HG03175 (cell line): Measurements from ENCODE around the gene EML4.
A peak's percentile ranks its signal among the peaks of the same experiment; 100 is the strongest.
"Not testable (repeated sequence)": the region's sequence is repeated elsewhere in the genome, so short reads cannot be mapped to it uniquely, and the experiment has no call there.

Experiments
- ATAC-seq: cut with Tn5 transposase; IDR thresholded peaks from one replicate; pipeline ENCODE4 v1.9.1; 2021; ENCODE audit warnings: mild to moderate bottlenecking, moderate library complexity; ENCODE audit not compliant: unreplicated experiment

EML4 gene

GRCh38 chr2:42171396-42171980, 2.3 kb downstream of the EML4 start:
- ATAC-seq = no peak

DNA sequence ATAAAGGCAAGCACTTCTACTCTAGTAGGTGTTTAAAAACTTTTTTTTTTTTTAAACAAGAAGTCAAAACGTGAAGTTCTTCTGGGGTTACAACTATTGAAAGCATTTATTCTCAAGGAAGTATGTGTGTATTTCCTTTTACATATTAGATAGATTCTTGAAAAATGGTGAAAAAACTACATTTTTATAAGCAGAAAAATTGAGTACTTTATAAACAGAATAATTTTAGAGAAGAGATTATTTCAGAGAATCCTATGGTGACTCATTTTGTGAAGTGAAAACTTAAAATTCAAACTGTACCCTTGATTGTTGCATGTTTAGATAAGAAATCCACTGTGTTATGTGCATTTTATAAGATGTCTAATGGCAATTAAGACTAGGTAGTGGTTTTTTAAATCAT, 2.9 kb downstream of the EML4 start:
- ATAC-seq = no peak

DNA sequence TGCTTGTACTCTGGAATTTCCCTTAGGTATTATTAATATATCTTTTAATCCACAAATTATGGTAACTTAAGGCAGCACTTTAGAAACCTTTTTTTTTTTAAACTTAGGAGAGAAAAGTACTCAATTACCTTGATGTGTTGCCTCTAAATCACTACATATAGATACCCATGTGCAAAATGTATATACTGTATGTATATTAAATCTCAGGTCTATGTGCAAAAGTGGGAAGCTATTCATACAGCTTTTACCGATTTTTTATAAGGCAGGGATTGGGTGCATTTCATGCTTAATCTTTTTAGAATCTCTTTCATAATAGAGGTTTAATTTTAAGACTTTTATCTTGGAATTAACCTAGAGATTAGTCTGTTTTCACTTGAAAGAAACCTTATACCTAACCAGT, 3.4 kb downstream of the EML4 start:
- no peak for ATAC-seq

GRCh38 chr2:42173467-42173866, 4.3 kb downstream of the EML4 start:
- not testable (repeated sequence) for ATAC-seq

GRCh38 chr2:42176992-42177738, 8.0 kb downstream of the EML4 start:
- no peak for ATAC-seq

- no peak for ATAC-seq
These were observed 9.2 kb downstream of the EML4 start for GRCh38 chr2:42178335-42178734.

DNA sequence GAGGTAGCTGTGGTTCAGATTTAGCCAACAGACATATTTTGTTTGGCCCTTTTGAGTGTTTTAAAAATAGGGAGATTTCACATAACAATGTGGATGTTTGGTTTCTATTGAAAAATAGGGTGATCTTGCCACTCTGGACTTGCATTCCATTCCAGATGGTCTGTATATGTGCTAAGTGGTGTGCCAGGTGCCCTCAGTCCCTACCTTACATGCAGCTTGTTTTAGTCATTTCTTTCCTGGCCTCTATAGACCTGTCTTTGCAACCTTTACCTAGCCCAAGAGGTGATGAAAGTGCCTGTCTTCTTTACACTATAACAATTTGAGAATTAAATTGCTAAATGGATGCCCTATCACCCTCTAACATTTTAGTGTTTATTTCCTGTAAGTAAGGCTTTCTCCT, 11.1 kb downstream of the EML4 start:
- no peak for ATAC-seq

GRCh38 chr2:42182654-42183308, 13.6 kb downstream of the EML4 start:
- ATAC-seq = no peak

DNA sequence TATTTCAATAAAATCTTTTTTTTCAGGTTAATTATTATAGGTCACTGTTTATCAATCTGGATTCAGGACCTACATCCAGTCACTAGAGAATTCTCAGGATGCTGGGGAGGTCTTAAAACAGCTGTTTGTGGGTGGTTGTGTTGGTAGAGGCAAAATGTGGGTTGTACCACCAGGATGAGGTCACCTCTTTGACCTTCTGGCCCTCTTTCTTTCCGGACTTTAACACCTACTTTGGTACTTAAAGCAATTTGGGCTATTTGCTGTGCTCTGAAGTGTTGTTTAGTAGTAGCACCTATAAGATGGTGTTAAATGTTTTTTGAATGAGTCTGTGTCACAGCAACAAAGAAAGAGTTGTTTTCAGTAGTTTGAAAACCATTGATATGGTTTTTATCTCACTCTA, 14.6 kb downstream of the EML4 start:
- peak; percentile 72 for ATAC-seq

GRCh38 chr2:42184346-42184745, 15.2 kb downstream of the EML4 start:
- ATAC-seq = no peak

DNA sequence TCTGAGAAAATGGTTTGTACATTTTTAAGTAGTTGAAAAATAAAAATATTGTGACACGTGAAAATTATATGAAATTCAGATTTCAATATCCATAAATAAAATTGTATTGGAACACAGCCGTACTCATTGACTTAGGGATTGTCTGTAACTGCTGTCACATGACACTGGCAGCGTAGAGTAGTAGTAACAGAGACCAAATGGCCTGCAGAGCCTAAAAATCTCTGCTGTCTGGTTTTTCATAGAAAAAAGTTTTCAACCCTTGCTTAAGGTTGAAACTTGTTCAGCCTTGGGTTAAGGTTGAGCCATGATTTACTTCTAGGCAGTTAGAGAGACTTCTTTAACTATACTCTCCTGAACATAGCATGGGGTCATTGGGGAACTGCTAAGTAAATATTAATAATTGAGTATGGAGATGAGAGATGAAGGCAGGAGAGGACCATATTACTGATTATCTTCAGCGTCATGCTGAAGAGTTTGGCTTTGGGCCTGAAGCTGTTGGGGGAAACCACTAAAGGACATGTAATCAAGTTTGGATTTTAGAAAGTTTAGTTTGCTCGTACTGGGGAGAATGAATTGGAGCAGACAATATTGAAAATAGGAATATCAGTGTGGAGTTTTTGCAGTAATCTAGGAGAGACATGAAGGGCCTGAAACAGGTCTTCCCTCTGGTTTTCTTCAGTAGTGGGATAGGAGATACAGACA, 16.2 kb downstream of the EML4 start:
- no peak for ATAC-seq

DNA sequence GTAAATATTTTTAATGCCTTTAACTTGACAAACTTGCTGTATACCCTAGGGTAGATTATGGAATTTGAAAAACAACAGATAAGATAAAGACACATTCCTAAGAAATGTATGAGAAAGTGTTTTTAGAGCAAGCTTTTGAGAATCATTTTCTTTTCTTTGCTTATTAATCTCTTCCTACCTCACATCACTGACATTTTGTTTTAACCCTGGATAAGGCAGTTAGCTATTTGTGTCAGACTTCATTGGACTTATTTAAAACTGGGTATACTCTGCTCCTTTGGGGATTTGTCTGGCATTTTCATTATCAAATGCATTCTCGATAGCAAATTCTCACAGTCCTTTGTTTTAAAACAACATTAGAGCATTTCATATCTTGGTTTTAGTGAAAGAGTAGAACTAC, 17.2 kb downstream of the EML4 start:
- ATAC-seq = no peak

DNA sequence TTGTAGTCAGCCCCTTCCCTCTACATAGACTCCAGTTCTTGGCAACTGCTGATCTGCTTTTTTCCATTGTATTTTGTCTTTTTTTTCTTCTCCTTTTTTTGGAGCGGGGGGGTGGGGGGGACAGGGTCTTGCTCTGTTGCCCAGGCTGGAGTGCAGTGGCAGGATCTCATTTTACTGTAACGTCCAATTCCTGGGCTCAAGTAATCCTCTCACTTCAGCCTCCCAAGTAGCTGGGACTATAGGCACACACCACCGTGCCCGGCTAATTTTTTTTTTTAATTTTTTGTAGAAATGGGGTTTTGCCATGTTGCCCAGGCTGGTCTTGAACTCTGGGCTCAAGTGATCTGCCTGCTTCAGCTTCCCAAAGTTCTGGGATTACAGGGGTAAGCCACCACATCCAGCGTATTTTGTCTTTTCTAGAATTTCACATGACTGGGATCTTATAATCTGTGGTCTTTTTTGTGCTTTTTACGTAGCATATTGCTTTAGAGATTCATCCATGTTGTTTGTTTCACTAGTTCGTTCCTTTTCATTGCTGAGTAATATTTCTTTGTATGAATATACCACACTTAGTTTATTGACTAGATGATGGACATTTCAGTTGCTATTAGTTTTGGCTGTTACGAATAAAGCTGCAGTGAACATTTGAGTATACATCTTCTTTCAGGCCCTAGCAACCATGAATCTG, 17.9 kb downstream of the EML4 start:
- ATAC-seq = no peak

DNA sequence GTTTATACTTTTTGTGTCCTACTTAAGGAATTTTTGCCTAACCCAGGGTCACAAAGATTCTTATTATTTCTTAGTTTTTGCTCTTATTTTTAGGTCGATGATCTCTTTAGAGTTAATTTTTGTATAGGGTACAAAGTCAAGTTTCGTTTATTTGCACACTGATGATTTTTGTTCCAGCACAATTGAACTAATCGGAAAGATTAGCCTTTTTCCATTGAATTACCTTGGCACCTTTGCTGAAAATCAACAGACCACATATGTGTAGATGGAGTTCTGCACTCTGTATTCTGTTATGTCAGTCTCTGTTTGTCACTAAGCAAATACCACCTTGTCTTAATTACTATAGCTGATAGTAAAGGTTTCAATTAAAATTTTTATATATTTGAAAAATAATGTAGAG, 18.7 kb downstream of the EML4 start:
- ATAC-seq = no peak

GRCh38 chr2:42189235-42189566, 20.0 kb downstream of the EML4 start:
- no peak for ATAC-seq

DNA sequence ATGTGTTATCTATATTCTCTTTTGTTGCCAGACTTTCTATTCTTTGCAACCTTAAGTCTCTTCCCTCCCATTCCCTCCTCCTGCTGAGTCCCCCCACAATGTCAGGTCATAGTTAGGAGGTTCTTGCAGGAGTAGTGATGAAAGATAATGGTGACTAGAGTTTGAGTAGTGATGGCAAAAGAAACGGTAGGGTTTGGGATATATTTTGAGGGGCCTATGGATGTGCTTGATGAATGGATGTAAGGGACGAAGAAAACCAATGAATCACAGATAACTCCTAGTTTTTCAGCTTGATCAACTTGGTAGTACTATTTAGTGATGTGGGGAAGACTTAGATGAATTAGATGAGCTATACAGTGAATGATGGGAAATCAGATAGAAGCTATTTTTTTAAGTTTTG, 21.0 kb downstream of the EML4 start:
- no peak for ATAC-seq

GRCh38 chr2:42191285-42192009, 22.3 kb downstream of the EML4 start:
- ATAC-seq = no peak

DNA sequence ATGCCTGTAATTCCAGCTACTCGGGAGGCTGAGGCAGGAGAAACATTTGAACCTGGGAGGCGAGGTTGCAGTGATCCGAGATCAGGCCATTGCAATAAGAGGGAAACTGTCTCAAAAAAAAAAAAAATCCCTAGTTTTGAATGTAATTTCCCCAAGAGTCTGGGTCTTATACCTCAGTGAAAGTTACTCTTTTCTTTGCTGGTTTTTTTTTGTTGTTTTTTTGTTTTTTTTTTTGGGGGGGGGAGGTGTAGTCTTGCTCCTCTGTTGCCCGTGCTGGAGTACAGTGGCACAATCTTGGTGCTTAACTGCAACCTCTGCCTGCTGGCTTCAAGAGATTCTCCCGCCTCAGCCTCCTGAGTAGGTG, 22.8 kb downstream of the EML4 start:
- ATAC-seq = no peak

DNA sequence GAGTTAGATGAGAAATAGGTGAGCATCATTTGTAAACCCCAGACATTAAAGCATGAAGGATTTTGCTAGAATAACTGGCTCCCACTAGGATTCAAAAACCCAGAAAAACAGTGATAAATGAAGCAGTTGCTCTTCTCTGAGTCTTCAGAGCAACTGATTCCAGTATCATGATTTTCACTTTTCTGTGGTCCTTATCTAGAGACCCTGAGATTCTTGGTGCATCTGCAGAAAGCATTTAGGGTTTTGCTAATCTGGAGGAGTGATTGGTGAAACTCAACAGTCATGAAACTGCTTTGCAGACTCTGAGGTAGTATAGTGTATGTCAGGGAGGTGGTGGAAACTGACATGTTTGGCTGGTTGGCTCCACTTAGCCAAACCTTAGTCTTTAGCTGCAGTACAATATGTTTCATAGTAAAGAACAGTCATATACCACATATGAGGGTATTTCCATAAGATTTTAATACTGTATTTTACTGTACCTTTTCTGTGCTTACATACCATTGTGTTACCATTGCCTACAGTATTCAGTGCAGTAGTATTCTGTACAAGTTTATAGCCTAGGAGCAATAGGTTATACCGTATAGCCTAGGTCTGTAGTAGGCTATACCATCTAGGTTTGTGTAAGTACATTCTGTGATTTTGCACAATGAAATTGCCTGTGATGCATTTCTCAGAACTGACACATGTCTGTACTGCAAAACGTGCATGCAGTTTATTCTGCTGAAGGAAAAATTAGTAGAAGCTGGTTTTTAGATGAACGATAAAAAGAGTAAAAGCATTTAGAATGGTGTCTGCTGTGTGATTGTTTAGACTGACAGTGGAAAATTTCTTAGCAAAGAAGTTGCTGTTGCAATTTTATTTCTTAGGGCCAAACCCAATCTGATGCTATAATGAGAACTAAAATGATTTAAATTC, 23.8 kb downstream of the EML4 start:
- no peak for ATAC-seq

DNA sequence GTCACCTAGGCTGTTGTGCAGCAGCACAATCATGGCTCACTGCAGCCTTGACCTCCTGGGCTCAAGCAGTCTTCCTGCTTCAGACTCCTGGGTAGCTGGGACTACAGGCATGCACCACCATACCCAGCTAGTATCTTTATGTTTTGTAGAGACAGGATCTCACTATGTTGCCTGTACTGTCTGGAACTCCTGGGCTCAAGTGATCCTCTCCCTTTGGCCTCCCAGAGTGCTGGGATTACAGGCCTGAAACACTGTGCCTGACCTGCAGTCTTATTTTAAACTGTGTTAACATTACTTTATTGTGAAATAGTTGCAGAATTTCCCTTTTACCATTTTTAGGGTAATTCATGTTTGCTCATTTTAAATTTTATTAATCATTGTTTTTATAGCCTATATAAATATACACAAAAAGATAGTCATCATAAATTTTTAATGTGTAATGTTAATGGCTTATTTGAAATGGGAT, 24.6 kb downstream of the EML4 start:
- no peak for ATAC-seq
